Epidermal melanocyte (primary cell): ENCODE data around the gene B4GAT1.
"Not testable (repeated sequence)": the region's sequence is repeated elsewhere in the genome, so short reads cannot be mapped to it uniquely, and the experiment has no call there.

ENCODE experiments used
- DNase-seq: peaks from one replicate; pipeline ENCODE4 v3.0.0; 2011; ENCODE audit warnings: low spot score; ENCODE audit not compliant: insufficient read length

Gene B4GAT1

DNA sequence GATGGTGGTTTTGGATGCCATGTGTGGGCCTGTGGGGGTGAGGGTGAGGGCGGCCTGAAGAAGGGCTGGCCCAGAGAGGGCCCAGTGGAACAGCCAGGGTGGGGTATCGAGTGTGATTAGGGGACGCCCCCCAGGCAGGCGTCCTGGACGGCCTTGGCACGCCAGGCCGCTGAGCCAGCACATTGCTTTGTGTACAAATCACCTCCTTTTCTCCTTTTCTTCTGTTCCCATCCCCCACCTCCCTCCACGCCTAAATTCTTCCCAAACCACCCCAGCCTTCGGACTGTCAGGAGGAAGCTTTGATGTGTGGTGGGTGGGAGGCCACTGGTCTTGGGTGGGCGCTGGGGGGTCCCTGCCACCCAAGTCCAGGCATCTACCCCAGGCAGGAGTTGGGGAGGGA, 22.8 kb downstream of the B4GAT1 start:
- DNase-seq, result no peak

GRCh38 chr11:66323684-66324083, 23.7 kb downstream of the B4GAT1 start:
- no peak for DNase-seq

DNA sequence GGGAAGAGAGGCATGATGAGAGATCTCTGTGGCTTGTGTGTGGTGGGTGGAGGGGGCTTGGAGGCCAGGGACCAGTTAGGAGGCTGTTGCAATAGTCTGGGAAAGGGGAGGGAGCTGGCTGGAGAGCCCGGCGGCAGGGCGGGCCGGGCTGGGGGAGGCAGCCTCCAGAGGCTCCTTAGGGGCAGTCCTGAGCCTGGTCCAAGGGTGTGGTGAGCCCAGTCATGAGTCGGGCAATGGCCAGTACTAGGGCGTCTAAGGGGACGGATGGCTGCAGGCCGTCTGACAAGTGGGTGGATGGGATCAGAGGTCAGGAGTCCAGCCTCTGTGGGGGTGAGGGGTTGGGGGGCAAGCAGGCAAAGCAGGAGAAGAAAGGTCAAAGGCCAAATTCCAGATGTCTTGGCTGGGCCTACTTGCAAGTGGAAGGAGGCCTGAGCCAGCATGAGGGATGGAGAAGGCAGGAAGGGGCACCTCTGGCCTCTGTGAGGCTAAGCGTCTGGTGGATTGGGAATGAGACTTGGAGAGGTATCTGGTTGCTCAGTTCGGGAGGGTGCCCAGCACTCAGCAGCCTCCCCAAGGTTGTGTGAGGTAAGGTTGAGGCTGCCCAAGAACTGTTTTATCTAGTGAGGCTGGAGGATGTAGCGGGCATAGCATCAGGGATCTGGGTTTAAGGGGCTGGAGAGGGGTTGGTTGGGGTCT, 24.5 kb downstream of the B4GAT1 start:
- DNase-seq, result no peak

- no peak for DNase-seq
These were observed 25.8 kb downstream of the B4GAT1 start for GRCh38 chr11:66321606-66322005.

DNA sequence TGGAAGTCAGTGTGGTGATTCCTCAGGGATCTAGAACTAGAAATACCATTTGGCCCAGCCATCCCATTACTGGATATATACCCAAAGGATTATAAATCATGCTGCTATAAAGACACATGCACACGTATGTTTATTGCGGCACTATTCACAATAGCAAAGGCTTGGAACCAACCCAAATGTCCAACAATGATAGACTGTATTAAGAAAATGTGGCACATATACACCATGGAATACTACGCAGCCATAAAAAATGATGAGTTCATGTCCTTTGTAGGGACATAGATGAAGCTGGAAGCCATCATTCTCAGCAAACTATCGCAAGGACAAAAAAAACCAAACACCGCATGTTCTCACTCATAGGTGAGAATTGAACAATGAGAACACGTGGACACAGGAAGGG, 26.7 kb downstream of the B4GAT1 start:
- not testable (repeated sequence) for DNase-seq

DNA sequence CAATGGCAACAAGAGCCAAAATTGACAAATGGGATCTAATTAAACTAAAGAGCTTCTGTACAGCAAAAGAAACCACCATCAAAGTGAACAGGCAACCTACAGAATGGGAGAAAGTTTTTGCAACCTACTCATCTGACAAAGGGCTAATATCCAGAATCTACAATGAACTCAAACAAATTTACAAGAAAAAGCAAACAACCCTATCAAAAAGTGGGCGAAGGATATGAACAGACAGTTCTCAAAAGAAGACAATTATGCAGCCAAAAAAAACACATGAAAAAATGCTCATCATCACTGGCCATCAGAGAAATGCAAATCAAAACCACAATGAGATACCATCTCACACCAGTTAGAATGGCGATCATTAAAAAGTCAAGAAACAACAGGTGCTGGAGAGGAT, 27.1 kb downstream of the B4GAT1 start:
- not testable (repeated sequence) for DNase-seq

DNA sequence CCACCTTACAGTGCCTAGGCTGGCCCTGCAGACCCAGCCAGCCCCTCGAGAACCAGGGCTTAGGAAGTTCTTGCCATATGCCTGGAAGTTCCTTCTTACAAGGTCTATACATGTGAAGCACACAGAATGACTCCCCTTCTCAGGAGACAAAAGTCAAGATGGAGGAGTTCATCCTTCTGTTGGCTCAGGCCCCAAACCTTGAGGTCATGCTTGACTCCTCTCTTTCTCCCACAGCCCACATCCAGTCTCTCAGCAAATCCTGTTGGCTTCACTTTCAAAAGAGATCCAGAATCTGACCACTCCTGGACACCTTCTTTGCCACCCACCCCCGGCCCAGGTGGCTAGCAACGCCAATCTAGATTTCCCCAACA, 28.8 kb downstream of the B4GAT1 start:
- no peak for DNase-seq

DNA sequence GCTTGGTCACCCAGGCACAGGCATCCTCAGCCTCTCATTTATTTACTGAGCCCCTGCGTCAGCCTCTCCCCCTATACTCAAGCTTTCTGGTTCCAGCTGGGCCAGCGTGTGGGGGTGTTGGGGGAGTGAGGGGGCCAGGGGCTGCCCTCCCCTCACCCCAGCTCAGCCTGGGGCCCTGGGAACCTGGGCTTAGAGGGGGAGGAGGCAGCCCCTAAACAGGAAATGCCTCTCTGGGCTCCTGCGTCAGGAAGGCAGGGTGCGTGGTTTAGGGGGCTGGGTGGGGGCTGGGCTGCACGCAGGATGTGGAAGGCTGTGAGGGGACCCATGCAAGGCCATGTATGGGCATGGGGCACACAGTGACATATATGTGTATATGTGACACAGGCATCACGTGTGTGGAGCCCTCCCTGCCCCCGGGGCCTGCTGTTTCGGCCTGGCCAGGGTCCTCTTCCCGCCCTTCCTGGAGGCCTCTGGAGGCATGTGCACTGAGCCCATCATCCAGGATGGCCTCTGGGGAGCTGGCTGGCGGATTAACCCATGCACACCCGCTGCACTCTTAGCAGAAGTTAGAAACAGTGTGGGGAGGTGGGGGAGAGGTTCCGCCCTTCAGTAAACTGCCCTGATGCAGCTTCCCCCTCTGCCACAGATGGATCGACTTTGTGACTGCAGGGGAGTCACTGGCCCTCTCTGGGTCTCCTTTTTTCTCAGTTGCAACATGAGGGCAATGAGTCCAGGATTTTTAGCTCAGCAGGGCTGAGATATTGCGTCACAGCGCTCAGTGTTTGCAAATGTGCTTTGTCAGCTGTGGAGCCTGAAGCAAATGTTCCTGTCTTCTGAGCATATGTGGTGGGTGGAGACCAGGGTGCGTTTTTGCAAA, 29.5 kb downstream of the B4GAT1 start:
- DNase-seq, result peak; percentile 73

DNA sequence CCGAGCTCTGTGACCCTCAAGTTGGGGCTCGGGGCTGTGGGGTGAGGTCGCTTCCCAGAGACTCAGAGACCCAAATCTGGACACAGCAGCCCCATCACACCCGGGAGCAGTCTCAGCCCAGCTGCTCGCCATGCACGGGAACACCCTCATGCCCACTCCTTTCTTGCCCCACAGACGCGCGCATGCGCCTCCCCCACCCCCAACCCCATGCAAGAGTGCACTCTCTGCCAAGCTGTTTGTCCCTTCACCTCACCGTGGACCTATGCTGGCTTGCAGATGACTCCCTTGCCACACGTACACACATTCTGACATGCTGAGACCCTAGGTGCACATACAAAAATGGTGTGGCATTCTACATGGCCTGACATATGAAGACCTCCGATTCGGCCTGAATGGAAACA, 30.1 kb downstream of the B4GAT1 start:
- DNase-seq, result no peak

- no peak for DNase-seq
These were observed 30.6 kb downstream of the B4GAT1 start, which contains the start of gene CD248 for GRCh38 chr11:66316849-66317251. TSS of gene CD248 (minus strand) at chr11:66317044. CDS start at chr11:66317027, 17 bp downstream.

DNA sequence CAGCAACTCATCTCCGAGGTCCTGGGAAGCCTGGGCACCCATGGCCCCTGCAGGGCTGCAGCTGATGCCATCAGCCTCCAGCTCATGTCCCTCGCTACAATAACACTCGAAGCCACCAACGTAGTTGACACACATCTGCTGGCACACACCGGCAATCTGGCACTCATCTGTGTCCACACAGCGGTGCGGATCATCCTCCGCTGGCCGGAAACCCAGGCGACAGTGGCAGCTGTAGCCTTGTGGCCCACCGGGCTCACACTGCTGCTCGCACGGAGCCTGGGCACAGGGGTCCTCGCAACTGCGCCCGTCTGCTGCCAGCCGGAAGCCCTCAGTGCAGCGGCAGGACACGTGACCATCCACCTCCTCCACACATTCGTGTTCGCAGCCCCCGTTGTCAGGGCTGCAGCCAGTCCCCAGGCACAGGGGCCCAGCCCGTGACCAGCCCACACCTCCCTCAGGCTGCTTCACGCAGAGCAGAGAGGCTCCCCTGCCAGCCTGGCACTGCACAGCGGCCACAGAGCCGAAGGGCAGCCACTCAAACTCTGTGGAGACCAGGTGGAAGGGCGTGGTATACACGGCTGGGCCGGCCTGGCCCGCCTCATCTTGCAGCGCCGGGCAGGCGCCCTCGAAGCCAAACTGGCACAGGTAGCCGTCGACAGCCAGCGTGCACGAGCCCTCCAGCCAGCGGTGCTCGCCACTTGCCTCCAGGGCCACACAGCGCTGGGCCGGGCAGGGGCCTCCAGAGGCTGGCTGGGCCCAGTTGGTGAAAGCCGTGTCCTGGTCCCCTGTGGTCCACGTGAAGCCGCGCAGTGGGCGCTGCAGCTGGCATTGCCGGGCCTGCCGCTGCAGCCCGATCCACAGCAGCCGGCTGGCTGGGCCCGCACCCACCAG, 31.3 kb downstream of the B4GAT1 start:
- no peak for DNase-seq

GRCh38 chr11:66315498-66315885, 31.9 kb downstream of the B4GAT1 start:
- no peak for DNase-seq

DNA sequence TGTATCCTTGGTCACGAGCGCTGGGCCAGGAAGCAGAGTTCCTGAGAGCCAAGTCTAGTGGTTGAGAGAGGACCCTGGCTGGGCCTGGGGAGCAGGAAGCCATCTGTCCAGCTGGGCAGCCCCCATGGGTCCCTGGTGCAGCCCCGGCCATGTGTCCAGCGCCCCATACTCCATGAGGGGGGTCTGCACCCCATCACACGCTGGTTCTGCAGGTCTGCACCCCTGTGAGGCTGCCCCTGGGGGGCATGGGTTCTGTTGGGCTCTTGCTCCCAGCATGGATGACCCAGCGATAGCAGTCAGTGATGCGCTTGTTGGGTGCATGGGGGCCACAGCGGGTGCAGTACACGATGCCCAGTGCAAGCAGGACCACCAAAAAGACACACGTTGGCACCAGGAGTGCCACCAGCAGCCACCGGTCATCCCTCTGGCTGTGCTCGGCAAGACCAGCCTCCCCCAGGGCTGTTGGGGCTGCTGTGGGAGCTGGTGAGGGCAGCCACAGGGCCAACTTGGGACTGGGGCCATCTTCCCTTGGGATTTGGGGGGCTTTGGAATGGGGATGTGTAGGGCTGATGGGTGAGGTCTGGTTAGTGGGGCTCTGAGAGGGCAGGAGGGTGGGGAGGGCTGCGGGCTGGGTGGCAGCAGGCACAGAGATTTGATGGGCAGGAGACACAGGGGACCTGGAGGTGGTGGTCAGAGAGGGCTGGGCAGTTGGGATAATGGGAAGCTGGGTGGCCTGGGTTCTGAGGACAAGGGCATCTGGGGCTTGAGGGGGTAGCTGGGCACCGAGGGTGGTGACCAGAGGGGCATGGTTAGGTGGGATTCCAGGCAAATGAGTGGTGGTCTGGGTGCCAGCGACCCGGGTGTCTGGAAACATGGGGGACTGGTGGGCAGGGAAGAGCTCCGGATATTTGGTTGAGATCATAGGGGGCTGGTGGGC, 32.6 kb downstream of the B4GAT1 start:
- no peak for DNase-seq

DNA sequence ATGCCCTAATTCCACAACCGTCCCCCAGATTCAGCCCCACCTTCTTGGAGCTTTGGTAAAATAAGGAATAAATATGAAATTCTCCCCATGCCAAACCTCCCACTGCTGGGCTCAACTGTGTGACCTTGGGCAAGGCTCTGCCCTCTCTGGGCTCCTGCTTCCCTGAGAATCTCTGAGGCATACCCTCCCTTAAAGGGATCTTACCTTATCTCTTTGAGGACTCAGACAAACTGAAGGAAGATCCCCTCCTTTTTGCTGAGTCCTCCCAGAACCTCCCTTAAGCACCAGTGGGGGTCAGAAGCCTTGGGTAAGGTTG, 33.3 kb downstream of the B4GAT1 start:
- no peak for DNase-seq

DNA sequence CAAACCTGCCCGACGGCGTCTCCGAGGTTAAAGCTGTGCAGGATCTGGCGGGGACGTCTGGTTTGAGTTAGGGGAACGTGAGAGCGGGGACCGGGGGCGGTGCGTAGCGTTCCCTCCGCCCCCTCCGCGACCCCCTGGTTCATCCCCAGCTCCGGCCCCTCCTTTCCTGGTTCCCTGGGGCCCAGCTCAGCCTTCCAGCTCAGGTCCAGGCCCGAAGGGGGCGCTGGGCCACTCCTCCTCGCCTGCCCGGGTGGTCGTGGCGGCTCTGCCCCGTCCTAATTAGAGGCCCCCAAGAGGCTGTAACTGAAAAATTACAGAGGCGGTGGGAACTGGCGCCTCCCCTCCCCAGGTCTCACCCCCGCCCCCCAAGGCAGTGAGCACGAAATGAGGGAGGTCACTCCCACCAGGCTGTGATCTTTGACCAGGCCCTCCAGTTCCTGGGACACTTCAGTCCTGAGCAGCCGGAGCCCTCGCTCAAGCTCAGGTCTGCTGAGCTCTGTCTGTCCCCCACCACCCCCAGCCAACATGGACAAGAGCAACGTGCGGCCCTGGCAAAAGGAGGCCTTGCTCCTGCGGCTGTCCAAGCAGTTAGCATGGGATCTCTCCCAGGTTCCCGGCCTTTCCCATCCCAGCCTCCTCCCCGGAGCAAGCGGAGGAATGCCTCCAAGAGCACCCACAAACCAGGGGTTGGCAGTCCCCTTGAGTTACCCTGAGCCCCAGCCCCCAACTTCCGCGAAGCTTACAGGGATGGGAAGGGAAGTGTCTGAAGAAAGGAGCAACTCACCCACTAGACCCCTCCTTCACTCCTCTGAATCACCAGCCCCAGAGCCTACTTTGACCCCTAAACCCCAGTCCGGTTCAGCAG, 33.9 kb downstream of the B4GAT1 start:
- DNase-seq, result no peak

DNA sequence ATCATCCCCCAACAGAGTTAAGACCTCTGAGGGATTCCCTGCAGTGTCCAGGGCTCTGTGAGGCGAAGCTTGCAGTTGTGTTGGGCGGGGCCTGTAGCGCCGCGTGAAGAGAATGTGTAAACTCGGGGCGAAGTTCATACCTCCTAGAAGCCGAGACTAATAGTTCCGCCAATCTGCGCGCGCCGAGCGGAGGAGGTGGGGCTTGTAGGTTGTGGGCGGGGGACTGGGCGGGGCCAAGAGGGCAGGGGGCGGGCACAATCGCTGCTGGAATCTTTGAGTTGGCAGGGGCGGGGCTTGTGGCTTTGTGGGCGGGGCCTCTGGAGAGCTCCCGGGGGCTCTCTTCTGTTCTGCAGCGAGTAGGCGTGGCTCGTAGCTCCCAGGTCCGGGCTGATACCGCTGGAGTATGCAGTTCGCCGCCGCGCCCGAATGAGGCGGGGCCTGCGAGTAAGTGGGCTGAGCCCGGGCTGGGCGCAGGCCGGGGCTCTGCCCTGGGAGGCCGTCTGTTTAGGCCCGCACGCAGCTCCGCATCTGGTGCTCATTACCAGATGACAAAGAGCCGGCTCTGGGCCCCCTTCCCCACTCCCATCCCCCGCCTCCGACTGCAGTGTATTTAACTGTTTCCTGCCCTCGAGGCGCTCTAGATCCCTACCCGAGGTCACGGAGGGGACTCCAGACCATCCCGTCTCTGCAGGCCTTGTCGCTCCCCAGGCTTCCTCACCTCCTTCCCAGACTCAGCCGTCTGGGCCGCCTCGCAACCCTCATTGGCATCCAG, 34.7 kb downstream of the B4GAT1 start:
- peak; percentile 95 for DNase-seq

GRCh38 chr11:66311965-66312548, 35.4 kb downstream of the B4GAT1 start:
- peak; percentile 66 for DNase-seq

- DNase-seq, result no peak
These were observed 35.9 kb downstream of the B4GAT1 start for GRCh38 chr11:66311470-66311964.
